Skeletal muscle cell (primary cell): ENCODE results near the gene SLC41A2.
A peak's percentile ranks its signal among the peaks of the same experiment; 100 is the strongest.
"Not testable (repeated sequence)": the region's sequence is repeated elsewhere in the genome, so short reads cannot be mapped to it uniquely, and the experiment has no call there.

ENCODE experiments used
- DNase-seq: peaks from one replicate; pipeline ENCODE4 v3.0.0-alpha.2; 2010; ENCODE audit warnings: low read depth
- H3K4me3 ChIP-seq: 2 replicates; pipeline ENCODE4 v1.5.1; 2011; ENCODE audit warnings: low read depth, mild to moderate bottlenecking, control low read depth, low read length, moderate library complexity

SLC41A2 gene

DNA sequence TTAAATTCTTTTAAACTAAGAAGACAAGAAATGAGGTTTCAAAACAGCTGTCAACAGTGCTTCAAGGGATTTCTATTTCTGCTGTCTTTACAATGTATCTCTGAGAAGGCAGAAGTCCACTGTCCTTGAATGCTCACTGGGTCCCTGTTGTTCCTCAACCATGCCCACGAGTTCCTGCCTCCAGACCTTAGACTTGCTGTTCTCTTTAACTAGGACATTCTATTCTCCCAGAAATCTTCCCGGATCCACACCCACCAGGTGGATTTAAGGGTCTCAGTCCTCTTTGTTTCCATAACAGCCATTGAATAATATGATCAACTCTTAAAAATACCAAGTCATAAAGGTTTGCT, 6.7 kb upstream of the SLC41A2 start:
- no peak overlapping the region for H3K4me3 ChIP-seq
- no peak for DNase-seq

DNA sequence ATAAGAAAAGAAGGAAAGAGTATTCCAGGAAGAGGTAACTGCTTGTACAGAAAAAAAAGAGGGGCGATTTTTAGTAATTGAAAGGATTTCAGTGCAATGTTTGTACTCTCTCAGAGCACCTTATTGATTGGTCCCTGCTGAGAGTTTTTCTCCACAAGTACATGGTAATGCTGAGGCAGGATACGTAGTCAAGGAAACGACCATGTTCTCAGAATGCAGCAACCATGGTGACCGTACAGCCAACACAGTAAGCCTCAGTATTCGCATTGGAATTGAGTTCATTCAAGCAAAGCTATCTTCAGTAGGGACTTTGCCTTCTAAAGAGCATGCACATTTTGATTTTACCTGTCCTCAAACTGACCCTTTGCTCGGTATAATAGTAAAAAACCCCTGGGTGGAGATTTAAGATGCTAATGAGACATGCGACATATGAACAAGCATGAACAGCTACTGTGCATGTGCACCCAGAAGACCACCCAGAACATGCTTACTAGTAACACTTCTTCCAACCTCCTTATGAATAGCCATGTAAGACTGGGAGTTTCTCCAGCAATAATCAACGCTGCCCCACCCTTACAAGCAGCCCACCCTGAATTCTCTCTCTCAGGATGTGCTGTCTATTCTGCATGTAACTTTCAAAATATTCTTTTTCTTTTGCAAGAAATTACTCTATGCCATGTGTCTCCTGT, 6.2 kb upstream of the SLC41A2 start:
- H3K4me3 ChIP-seq = no peak overlapping the region
- no peak for DNase-seq

DNA sequence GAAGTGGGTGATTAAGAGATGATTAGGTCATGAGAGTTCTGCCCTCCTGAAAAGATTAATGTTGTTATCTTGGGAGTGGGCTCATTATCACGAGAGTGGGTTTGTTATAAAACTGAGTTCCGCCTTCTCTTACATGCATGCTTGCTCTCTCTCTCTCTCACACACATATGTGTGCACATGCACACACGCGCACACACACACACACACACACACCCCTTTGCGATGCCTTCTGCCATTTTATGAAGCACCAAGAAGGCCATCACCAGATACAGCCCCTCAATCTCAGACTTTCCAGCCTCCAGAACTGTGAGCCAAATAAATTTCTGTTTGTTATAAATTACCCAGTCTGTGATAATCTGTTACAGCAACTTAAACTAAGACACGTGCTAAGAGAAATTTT, 5.7 kb upstream of the SLC41A2 start:
- H3K4me3 ChIP-seq = no peak overlapping the region
- DNase-seq = no peak

DNA sequence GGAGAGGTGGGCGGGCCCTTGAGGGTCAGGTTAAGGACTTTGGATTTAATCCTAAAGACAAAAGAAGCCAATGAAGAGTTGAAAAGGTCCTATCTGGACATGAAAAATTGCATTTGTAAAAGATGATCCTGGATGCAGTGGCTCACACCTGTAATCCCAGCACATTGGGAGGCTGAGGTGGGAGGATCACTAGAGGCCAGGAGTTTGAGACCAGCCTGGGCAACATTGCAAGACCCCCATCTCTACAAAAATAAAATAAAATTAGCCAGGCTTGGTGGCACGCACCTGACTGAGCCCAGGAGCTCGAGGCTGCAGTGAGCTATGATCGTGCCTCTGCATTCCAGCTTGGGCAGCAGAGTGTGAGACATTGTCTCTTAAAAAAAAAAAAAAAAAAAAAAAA, 2.4 kb upstream of the SLC41A2 start:
- H3K4me3 ChIP-seq = no peak overlapping the region
- no peak for DNase-seq

DNA sequence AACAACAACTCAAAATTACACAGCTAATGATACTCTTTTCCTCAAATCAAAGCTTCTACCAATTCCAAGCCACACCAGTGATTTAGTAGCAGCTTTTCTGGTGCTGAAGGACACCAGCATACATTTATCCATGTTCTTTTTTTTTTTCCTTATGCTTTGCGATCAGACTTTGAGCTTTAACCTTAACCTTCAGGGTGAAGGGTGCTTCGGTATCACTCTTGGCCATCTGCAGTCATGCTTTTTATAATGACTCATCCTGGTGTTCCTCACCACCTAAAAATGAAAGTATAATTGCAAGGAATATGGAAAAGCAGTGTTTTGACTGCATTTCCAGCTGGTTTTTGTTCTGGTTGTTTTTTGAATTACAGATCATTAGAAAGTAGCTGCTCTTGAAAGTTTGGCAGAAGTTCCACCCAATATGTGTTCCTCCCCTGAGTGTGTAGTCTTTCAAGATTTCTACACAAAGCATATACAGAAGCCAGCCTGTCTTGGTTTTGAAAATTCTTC, 1.3 kb upstream of the SLC41A2 start:
- DNase-seq = no peak
- no peak overlapping the region for H3K4me3 ChIP-seq

DNA sequence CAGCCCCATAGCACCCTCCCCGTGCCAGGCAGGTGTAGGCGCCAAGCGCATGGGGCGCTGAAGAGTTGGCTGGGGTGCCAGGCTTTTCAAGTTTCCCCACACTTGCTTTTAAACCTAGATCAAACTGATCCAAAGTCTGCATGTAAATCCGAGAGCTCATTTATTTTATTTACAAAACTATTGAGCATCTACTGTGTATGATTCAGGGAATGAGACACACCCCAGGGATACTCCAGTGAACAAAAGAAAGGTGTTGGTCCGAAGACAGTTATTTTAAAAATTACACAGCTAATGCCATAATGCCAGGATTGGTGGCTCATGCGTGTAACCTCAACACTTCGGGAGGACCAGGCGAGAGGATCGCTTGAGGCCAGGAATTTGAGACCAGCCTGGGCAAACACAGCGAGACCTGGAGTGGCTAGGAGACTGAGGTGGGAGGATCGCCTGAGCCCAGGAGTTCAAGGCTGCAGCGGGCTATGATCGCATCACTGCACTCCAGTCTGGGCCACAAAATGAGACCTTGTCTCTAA, 780 bp upstream of the SLC41A2 start:
- DNase-seq = no peak
- H3K4me3 ChIP-seq = peak overlapping the region; percentile 81

DNA sequence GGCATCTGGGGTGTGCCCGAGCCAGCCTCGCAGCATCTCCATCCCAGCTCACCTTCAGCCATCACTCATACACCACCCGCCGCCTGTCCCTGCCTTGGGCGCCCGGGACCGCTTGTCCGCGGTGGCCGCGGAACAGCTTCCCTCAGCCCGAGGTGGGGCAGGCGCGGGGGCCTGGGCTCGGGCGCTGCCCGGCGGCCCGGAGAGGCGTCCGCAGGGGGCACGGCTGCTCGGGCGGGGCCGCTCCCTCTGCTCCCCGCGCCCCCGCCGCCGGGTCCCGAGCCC, 430 bp downstream of the SLC41A2 start:
- DNase-seq = no peak
- peak overlapping the region; percentile 81 for H3K4me3 ChIP-seq

DNA sequence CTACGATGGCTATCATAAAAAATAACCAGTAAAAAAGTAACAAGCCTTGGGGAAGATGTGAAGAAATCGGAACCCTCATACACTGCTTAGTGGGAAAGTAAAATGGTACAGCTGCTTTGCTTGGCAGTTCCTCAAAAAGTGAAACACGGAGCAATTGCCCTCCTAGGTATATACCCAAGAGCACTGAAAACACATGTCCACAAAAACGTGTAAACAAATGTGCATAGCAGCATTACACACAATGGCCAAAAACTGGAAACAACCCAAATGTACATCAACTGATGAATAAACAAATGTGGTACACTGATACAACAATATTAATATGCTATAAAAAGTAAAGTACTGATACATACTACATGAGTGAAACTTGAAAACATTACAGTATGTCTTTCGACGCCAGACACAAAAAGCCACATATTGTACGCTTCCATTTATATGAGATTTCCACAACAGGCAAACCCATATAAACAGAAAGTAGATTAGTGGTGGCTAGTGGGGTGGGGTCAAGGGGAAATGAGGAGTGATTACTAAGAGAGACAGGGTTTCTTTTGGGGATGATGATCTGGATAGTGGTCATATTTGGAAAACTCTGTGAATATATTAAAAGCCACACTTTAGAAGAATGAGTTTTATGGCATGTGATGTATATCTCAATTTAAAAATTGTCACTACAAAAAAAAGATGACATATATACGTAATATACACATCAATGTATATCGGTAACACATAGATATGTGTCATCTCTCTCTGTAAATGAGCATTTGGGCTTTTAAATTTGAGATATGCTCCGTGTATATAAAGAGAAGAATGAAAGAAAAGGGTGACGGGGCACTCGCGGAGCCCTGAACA, 996 bp downstream of the SLC41A2 start:
- DNase-seq = no peak
- peak overlapping the region; percentile 81 for H3K4me3 ChIP-seq

DNA sequence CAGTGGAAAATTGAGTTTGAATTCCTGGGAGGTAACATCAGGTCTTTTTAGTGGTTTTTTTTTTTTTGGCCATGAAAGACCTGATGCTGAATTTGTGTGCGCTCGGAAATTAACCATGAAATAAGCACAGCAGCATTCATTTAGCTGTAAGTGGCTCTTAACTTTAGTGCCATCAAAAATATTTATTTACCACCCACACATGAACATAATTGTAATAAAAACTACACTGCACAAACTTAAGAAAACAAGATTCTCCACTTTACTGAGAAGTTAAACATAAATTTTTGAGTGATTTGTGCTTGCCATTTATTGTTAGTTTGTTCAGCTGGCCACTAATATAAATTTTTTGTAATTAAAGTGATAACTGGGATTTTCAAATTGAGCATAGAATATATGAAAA, 2.4 kb downstream of the SLC41A2 start:
- no peak overlapping the region for H3K4me3 ChIP-seq
- no peak for DNase-seq

DNA sequence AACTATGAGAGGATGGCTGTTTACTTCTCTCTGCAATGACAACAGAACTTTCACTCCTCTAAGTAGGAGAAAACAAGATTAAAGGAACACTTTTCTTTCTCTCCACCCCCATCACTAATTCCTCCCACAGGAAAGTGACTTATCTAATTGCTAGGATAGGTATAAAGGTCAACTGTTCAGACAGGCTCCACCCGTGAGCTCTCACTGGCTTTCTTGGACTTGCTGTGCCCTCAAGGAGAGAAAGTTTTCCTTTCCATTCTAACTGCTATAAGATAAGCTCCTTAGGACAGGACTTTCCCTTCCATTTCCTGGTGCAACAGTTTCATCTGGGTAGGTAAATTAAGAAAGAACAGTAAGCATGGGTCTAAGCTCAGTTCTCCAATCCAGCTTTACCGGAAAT, 4.8 kb downstream of the SLC41A2 start:
- H3K4me3 ChIP-seq = no peak overlapping the region
- DNase-seq = no peak

DNA sequence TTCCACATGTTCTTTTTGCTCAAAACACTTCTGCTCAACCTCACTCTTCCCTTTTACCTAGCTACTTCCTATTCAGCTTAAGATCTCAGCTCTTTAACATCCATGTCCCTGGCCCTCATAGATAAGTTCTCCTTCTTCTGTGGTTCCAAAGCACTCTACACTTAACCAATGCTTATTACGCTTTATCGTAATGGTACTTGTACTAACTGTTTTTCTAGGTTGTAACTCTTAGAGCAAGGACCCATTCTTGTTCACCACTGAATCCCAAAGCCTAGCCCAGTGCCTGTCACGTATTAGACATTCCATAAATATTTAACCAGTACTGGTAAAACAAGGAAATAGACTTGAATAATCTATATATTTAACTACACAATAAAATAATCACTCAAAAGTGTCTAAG, 5.3 kb downstream of the SLC41A2 start:
- DNase-seq = no peak
- no peak overlapping the region for H3K4me3 ChIP-seq

DNA sequence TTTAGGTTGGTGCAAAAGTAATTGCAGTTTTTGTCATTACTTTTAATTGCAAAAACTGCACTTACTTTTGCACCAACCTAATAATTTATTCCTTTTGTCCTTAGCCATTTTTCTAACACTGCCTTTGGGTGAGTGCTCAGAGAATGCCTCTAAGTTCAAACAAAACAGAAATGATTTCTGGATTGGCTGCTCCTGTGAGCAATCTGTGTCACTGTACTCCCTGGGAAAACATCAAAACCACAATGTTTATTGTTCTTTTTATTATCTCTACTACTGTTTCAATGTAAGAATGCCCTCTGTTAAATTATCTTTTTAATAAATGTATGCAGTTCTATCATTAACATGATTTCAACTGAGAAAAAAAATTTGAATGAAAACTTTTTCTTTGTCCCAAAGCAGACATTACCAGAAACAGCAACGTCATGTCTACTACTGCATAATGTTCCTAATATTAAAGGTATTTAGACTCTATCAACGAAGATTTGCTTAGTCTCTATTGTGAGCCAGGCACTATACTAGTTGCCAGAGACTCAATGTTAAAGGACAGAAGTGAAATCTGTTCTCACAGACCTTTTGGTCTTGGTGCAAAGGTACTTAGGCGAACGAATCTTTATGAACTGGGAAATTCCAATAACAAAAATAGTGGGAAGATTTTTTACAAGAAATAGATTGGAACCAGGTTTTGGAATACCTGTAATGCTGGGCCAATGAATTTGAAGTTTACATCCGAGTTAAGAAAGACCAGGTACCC, 6.2 kb downstream of the SLC41A2 start:
- DNase-seq = no peak
- H3K4me3 ChIP-seq = no peak overlapping the region

DNA sequence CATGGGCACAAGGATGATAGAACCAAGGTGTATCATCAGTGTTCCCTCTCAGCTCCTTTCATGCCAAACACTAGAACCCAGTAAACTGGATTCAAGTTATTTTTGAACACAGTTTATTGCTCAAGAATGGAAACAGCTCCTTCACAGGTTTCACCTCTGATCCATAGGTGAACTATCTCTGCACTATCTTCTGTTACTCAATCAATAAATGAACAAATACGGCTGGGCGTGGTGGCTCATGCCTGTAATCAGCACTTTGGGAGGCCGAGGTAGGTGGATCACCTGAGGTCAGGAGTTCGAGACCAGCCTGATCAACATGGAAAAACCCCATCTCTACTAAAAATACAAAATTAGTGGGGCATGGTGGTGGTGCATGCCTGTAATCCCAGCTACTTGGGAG, 9.4 kb downstream of the SLC41A2 start:
- DNase-seq, H3K4me3 ChIP-seq: not testable (repeated sequence)

DNA sequence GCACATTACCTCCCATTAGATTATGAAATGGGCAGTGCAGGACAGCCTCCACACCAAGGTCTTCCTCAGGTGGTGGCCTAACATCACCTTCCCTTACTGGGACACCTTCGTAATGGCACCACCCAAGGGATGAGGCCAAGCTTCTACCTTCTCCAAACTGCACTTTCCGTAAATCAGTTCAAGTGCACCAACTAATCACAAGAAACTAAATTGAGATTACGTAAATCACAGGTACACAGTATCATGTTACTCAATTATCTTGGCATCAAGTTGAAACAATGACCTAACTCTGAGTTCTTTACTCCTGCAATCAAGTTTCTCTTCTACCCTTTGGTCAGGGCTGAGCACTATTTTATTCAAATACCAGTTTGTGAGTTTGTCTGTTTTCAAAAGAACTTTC, 13.8 kb downstream of the SLC41A2 start:
- no peak for DNase-seq

DNA sequence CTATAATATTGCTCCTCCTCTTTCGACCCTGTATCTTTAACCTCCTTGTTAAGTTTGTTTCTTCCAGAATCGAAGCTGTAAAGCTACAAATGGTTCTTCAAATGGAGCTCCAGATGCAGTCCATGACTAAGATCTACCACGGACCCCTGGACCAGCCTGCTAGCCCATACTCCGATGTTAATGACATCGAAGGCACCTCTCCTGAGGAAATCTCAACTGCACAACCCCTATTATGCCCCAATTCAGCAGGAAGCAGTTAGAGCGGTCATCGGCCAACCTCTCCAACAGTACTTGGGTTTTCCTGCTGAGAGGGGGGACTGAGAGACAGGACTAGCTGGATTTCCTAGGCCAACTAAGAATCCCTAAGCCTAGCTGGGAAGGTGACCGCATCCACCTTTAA, 14.7 kb downstream of the SLC41A2 start:
- not testable (repeated sequence) for DNase-seq

More for the DNA sequence above, 13.8 kb downstream of the SLC41A2 start:
- H3K4me3 ChIP-seq = no peak overlapping the region

DNA sequence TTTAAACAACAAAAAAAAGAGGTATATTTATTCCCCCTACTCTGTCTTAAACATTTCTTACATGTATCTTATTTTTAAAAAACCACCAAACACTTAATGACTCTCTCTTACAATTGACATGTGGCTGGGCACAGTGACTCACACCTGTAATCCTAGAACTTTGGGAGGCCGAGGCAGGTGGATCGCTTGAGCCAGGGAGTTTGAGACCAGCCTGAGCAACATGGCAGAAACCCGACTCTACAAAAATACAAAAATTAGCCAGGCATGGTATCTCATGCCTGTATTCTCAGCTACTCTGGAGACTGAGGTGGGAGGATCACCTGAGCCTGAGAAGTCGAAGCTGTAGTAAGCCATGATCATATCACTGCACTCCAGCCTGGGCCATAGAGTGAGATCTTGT, 16.0 kb downstream of the SLC41A2 start:
- no peak overlapping the region for H3K4me3 ChIP-seq
- no peak for DNase-seq

More for the DNA sequence above, 14.7 kb downstream of the SLC41A2 start:
- H3K4me3 ChIP-seq = not testable (repeated sequence)

DNA sequence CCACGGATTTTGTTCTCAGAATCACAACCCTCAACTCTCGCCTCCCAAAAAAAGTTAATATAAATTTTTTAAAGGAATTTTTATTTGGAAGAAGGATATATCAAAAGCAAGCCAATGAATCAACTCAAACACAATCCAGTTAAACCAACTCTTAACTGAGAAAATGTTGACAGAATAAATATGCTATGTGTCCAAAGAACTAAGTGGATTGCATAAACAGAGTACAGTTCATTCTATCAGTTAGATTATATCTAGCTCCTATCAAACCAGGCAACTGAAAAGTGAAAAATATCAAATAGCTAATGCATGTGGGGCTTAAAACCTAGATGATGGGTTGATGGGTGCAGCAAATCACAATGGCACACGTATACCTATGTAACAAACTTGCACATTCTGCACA, 16.6 kb downstream of the SLC41A2 start:
- H3K4me3 ChIP-seq = no peak overlapping the region
- DNase-seq = no peak

DNA sequence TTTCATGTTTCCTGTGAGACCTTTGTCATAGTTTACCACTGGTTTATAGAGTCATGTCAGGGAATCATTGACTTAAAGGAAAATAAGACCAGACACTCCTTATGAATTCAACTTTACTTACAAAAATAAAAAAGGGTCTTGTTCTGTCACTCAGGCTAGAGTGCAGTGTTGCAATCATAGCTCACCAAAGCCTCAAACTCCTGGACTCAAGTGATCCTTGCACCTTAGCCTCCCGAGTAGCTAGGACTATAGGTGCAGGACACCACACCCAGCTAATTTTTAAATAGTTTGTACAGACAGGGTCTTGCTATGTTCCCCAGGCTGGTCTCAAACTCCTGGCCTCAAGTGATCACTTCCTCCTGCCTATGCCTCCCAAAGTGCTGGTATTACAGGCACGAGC, 19.0 kb downstream of the SLC41A2 start:
- DNase-seq = no peak
- H3K4me3 ChIP-seq = no peak overlapping the region

DNA sequence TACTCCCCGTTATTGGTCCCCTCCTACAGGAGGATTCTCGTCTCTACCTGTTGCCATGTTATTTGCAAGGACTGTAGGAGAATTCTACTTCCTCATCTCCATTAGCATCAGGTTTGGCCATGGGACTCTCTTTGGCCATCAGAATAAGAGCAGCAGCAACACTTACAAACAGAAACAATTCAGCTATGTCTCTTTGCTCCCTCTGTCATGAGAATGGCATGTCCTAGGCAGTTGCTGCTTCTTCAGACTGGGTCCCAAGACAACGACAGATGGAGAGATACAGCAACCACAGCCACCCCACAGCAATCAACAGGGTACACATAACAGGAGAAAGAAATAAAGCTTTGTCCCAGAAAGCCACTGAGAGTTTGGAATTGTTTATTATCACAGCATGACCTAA, 19.7 kb downstream of the SLC41A2 start:
- H3K4me3 ChIP-seq = no peak overlapping the region
- DNase-seq = no peak

DNA sequence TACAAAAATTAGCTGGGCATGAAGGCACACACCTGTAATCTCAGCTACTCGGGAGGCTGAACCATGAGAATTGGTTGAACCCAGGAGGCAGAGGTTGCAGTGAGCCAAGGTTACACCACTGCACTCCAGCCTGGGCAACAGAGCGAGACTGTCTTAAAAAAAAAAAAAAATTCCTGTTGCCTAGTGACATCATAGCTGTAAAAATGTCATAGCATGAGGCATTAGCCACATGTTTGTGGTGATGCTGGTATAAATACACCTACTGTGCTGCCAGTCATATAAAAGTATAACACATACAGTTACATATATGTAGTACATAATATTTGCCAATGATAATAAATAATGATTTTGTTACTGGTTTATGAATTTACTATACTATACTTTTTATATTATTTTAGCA, 22.2 kb downstream of the SLC41A2 start:
- no peak overlapping the region for H3K4me3 ChIP-seq
- no peak for DNase-seq
